HepG2 (cell line): ENCODE measurements around the gene MFSD11. TPM values are rescaled to one million over a fixed set of nuclear protein-coding genes. Genes with fewer than 3 reads are reported as not detected.

Experiments used
- CCAR2 ChIP-seq: fragments of 200-400 bp; formaldehyde crosslinking; optimal IDR thresholded peaks from 2 replicates; pipeline ENCODE3; 2018; ENCODE audit warnings: low read depth, mild to moderate bottlenecking, low read length, moderate library complexity
- CREB1 ChIP-seq, 2 experiments: fragments of 450-650 bp in 1 of 2; IDR thresholded peaks; 2 replicates each; pipeline ENCODE4 v1.6.1; 2016 to 2017; ENCODE audit warnings: control low read depth in 1 of 2, mild to moderate bottlenecking in 1 of 2, missing compliant biosample characterization in 1 of 2, missing genetic modification characterization in 1 of 2
- FOXJ3 ChIP-seq: sonication (generic); formaldehyde crosslinking; IDR thresholded peaks from 2 replicates; pipeline ENCODE4 v1.4.0; 2020; ENCODE audit warnings: missing genetic modification reagents, mild to moderate bottlenecking, borderline replicate concordance
- GTF3A ChIP-seq: sonication (generic); formaldehyde crosslinking; conservative IDR thresholded peaks from 2 replicates; pipeline ENCODE4 v1.4.0; 2020; ENCODE audit warnings: mild to moderate bottlenecking, missing genetic modification reagents
- KAT2B ChIP-seq: fragments of 150-350 bp; IDR thresholded peaks from 2 replicates; pipeline ENCODE4 v1.6.1; 2014; ENCODE audit warnings: low read depth, low read length, borderline replicate concordance
- MIER3 ChIP-seq: IDR thresholded peaks from 2 replicates; pipeline ENCODE4 v1.6.1; 2016; ENCODE audit warnings: missing compliant biosample characterization, borderline replicate concordance
- NFE2L1 ChIP-seq: sonication (generic); formaldehyde crosslinking; IDR thresholded peaks from 2 replicates; pipeline ENCODE4 v1.4.0; 2020; ENCODE audit warnings: missing genetic modification reagents, mild to moderate bottlenecking, borderline replicate concordance
- PAX8 ChIP-seq: sonication (generic); formaldehyde crosslinking; IDR thresholded peaks from 2 replicates; pipeline ENCODE4 v1.8.0; 2022; ENCODE audit warnings: mild to moderate bottlenecking, missing genetic modification reagents, borderline replicate concordance
- SALL1 ChIP-seq: sonication (generic); formaldehyde crosslinking; IDR thresholded peaks from 2 replicates; pipeline ENCODE4 v1.8.0; 2022; ENCODE audit warnings: mild to moderate bottlenecking, missing genetic modification reagents
- SRSF1 ChIP-seq: fragments of 200-400 bp; formaldehyde crosslinking; optimal IDR thresholded peaks from 2 replicates; pipeline ENCODE3; 2017; ENCODE audit warnings: mild to moderate bottlenecking, low read depth, low read length, moderate library complexity
- SSRP1 ChIP-seq: IDR thresholded peaks from 2 replicates; pipeline ENCODE4 v1.6.1; 2016; ENCODE audit warnings: control low read depth
- THAP9 ChIP-seq: sonication (generic); formaldehyde crosslinking; IDR thresholded peaks from 2 replicates; pipeline ENCODE4; 2020; ENCODE audit warnings: missing genetic modification reagents, mild to moderate bottlenecking, borderline replicate concordance
- ZBTB1 ChIP-seq: sonication (generic); formaldehyde crosslinking; IDR thresholded peaks from 2 replicates; pipeline ENCODE4 v1.4.0; 2020; ENCODE audit warnings: missing genetic modification reagents, borderline replicate concordance
- ZBTB49 ChIP-seq: sonication (generic); formaldehyde crosslinking; IDR thresholded peaks from 2 replicates; pipeline ENCODE4 v1.4.0; 2020; ENCODE audit warnings: missing genetic modification reagents, borderline replicate concordance
- ZFAT ChIP-seq: sonication (generic); formaldehyde crosslinking; conservative IDR thresholded peaks from 2 replicates; pipeline ENCODE4 v1.8.1; 2023; ENCODE audit warnings: missing genetic modification reagents, inconsistent platforms
- ZFX ChIP-seq: sonication (generic); formaldehyde crosslinking; IDR thresholded peaks from 2 replicates; pipeline ENCODE4 v1.4.0; 2020; ENCODE audit warnings: mild to moderate bottlenecking, low read depth, missing genetic modification reagents, moderate library complexity
- ZNF205 ChIP-seq: IDR thresholded peaks from 2 replicates; pipeline ENCODE4 v1.6.1; 2018; ENCODE audit warnings: missing biosample characterization, missing genetic modification reagents
- ZNF709 ChIP-seq: sonication (generic); formaldehyde crosslinking; IDR thresholded peaks from 2 replicates; pipeline ENCODE4 v1.5.0; 2020; ENCODE audit warnings: mild to moderate bottlenecking, missing genetic modification reagents
- polyA plus RNA-seq, 8 experiments: library from polyadenylated mRNA; depleted of rRNA in 3 of 8; stranded (reverse) in 7 of 8; unstranded in 1 of 8; fragments of >200 nt; fragmentation: Illumina TruSeq in 4 of 8; extraction: Trizol in 4 of 8; gene quantifications; 2 replicates each; pipeline versions ENCODE4 v1.2.1 to v1.2.3, GENCODE V29; 2011 to 2016; ENCODE audit warnings: low read depth in 4 of 8, missing spikeins in 1 of 8, mixed read lengths in 1 of 8; ENCODE audit not compliant: insufficient read depth in 1 of 8
- total RNA-seq, 5 experiments: library from RNA; depleted of rRNA; stranded (reverse); fragments of >200 nt; fragmentation: Illumina TruSeq; extraction: Trizol; gene quantifications; 2 replicates each; pipeline ENCODE4 v1.2.3, GENCODE V29; 2016; ENCODE audit warnings: low read depth in 1 of 5
- TF ChIP-seq, protein P1 (sequence below): sonication (generic); formaldehyde crosslinking; IDR thresholded peaks from 2 replicates; pipeline ENCODE4 v1.5.0; 2020; ENCODE audit warnings: mild to moderate bottlenecking, missing genetic modification reagents, borderline replicate concordance

The MFSD11 gene
- total and polyA plus RNA-seq, 2 of the 13 experiments (the other 11 are each of a cell fraction or from before 2014, with no cell fraction given), result 26.1 to 36.3 TPM

DNA sequence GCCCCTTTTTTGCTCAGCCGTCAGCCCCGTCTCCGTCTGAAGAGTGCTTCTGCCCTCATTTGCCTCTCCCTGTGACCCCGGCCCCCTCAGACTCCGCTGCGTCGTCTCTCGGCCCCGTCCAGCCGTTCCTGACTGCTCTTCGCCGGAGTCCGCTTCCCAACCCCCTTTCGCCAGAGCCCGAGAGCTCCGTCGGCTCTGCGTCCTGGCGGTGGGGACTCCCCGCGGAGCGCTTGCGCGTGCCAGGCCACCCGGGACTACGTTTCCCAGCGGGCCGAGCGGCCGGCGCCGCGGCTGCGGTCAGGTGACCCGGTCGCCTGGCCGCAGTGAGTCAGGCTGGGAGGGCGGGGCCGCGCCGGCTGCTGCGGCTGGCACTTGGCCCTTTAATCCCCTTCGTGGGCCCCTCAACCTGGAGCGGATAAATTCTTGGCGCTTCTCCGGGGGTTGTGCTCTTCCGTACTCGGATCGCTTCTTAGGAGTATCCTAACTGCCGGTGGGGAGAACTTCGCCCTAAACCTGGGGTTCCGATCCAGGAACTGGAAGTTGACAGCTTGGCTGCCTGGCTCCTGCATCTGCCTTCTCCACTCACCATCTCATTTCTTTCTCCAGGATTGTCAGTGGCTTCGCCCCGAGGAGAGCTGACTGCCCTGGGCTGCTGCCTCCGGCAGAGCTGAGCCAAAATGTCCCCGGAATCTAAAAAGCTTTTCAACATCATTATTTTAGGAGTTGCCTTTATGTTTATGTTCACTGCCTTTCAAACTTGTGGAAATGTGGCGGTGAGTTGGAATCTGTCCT is at the start of gene MFSD11 (continued):
- TF ChIP-seq ZBTB49 (CRISPR knock-in tag) (no peak), MIER3 (peak; percentile 56; the same call in 1 of the 2 replicates), ZNF205 (CRISPR knock-in tag) (peak; percentile 67; the same call in 1 of the 2 replicates), NFE2L1 (CRISPR knock-in tag) (no peak; the same call in 1 of the 2 replicates), PAX8 (CRISPR knock-in tag) (no peak), CREB1 (IDR thresholded peaks at IDR 0.05) (peak; percentile 29; the same call in 1 of the 2 replicates), CREB1 (CRISPR knock-in tag; IDR thresholded peaks at IDR 0.05) (peak; percentile 16), ZFX (CRISPR knock-in tag) (peak; percentile 51; the same call in 1 of the 2 replicates), FOXJ3 (no peak), ZBTB1 (CRISPR knock-in tag) (no peak), CCAR2 (no peak), KAT2B (no peak), SSRP1 (CRISPR knock-in tag) (peak; percentile 91), SALL1 (CRISPR knock-in tag) (peak; percentile 10; the same call in 1 of the 2 replicates), THAP9 (CRISPR knock-in tag) (peak; percentile 43; the same call in 1 of the 2 replicates), SRSF1 (peak; percentile 89), ZNF709 (CRISPR knock-in tag) (0 out of 2 replicates have a peak, but pooled peaks have one; percentile 71), GTF3A (peak; percentile 91; the same call in 1 of the 2 replicates), ZFAT (CRISPR knock-in tag) (no peak)
- TF ChIP-seq, protein P1, sequence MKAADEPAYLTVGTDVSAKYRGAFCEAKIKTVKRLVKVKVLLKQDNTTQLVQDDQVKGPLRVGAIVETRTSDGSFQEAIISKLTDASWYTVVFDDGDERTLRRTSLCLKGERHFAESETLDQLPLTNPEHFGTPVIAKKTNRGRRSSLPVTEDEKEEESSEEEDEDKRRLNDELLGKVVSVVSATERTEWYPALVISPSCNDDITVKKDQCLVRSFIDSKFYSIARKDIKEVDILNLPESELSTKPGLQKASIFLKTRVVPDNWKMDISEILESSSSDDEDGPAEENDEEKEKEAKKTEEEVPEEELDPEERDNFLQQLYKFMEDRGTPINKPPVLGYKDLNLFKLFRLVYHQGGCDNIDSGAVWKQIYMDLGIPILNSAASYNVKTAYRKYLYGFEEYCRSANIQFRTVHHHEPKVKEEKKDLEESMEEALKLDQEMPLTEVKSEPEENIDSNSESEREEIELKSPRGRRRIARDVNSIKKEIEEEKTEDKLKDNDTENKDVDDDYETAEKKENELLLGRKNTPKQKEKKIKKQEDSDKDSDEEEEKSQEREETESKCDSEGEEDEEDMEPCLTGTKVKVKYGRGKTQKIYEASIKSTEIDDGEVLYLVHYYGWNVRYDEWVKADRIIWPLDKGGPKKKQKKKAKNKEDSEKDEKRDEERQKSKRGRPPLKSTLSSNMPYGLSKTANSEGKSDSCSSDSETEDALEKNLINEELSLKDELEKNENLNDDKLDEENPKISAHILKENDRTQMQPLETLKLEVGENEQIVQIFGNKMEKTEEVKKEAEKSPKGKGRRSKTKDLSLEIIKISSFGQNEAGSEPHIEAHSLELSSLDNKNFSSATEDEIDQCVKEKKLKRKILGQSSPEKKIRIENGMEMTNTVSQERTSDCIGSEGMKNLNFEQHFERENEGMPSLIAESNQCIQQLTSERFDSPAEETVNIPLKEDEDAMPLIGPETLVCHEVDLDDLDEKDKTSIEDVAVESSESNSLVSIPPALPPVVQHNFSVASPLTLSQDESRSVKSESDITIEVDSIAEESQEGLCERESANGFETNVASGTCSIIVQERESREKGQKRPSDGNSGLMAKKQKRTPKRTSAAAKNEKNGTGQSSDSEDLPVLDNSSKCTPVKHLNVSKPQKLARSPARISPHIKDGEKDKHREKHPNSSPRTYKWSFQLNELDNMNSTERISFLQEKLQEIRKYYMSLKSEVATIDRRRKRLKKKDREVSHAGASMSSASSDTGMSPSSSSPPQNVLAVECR (CRISPR knock-in tag), result peak; percentile 92
